ENCODE data around the gene RUNX3.

DNA sequence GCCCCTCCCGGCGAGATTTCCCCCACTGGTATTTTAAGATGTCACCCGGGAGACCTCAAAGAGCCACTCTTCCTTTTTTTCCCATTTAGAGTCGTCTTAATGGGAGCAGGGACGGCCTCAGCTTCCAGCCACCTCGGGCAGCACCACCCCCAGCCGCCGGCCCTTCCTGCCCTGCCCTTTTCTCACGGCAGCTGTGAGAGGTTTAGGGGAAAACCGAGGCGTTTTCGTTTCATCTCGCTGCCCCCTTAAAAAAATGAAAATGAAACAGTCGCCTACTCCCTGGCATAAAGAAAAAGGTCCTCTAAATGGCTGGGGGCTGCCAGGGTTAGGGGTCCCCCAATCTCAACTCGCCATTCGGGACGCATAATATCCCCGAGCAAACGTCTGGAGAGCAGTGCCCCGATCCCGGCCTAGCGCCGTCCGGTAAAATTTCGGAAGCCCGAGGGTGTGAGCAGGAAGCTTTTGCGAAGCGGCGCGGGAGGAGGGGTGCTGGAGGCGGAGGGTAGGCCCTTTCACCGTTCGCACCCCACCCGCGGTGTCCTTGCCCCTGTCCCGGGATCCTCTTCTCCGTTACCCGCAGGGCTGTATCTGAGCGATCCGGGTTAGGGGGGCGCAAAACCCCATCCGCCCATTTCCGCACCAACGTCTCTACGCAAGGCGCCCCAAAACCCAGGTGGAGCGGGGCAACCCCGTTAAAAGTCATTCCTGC, 1.2 kb downstream of the RUNX3 start:
- TF ChIP-seq EZH2 (optimal IDR thresholded peaks at IDR 0.05; ENCODE audit: low read depth, low read length) = no peak
- TF ChIP-seq, protein P1, sequence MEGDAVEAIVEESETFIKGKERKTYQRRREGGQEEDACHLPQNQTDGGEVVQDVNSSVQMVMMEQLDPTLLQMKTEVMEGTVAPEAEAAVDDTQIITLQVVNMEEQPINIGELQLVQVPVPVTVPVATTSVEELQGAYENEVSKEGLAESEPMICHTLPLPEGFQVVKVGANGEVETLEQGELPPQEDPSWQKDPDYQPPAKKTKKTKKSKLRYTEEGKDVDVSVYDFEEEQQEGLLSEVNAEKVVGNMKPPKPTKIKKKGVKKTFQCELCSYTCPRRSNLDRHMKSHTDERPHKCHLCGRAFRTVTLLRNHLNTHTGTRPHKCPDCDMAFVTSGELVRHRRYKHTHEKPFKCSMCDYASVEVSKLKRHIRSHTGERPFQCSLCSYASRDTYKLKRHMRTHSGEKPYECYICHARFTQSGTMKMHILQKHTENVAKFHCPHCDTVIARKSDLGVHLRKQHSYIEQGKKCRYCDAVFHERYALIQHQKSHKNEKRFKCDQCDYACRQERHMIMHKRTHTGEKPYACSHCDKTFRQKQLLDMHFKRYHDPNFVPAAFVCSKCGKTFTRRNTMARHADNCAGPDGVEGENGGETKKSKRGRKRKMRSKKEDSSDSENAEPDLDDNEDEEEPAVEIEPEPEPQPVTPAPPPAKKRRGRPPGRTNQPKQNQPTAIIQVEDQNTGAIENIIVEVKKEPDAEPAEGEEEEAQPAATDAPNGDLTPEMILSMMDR (IDR thresholded peaks at IDR 0.05; ENCODE audit: low read length) = no peak
